Measurements from ENCODE around the gene MED17. TPM values are rescaled to one million over a fixed set of nuclear protein-coding genes. Genes with fewer than 3 reads are reported as not detected.
"Not testable (repeated sequence)": the region's sequence is repeated elsewhere in the genome, so short reads cannot be mapped to it uniquely, and the experiment has no call there.

The MED17 gene
- total RNA-seq, 1 donor from 2014 or later: 12.6 TPM

DNA sequence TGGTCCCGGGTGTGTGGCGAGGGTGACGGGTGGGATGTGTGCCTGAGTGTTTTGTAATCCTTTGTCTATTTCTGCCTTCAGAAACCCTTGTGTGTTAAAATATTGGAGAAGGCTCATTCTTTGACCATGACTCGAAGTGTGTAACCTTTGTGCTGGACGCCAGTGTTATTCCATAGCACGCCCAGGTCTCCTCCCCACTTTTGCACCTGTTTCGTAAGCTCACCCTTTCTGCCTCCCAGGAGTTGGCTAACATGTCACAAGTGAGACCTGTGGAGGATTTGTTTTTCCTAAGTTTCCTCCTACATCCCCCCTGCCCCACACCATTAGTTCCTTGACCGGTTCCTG lies 42.2 kb upstream of the MED17 start:
- TF ChIP-seq CTCF (IDR thresholded peaks at IDR 0.05): no peak
- Histone ChIP-seq H3K9me3 (no peaks in the 10 kb centered on the region), H3K27me3 (no peaks in the 10 kb centered on the region), H3K27ac (peak overlapping the region; percentile 93 to 94), H3K4me3 (peak overlapping the region; percentile 88 to 91), H3K4me1 (peaks cover 19 to 39% of the 10 kb centered on the region in 2 donors), H3K36me3 (peaks cover 10 to 30% of the 10 kb centered on the region in 2 donors)
- intact Hi-C loops (cut with DNase I): loop anchor here (5.0 to 10.0 kb wide), 5 partner anchors 80 to 750 kb away; partner anchors contain the start of genes ANKRD49, CEP295, MRE11 and PANX1
- no peak for DNase-seq (ENCODE audit: low spot score in 2 of 2)

DNA sequence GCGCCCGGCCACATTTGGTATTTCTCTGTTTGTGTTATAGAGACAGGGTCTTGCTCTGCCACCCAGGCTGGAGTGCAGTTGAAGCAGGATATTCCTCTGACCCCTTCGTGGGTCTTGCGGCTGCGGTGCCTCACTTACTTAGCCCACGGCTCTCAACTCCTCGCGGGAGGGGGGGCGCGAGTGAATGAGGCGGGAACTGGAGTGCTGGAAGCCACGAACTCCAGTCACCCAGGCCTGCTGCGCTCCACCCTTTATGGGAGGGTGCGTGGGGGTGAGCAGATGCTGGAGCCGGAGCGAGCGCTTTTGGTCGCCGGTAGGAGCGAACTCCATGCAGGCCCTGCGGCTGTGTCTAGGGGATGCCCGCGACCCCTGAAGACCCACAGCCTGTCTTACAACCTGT lies 40.8 kb upstream of the MED17 start:
- no peaks in the 10 kb centered on the region for H3K9me3 ChIP-seq
- H3K4me3 ChIP-seq: no peak overlapping the region
- H3K36me3 ChIP-seq: peaks cover 0 to 16% of the 10 kb centered on the region in 2 donors
- no peak for TF ChIP-seq CTCF (IDR thresholded peaks at IDR 0.05)
- no peak for DNase-seq (ENCODE audit: low spot score in 2 of 2)
- no peak overlapping the region for H3K27ac ChIP-seq
- H3K4me1 ChIP-seq: peaks cover 19 to 26% of the 10 kb centered on the region in 2 donors
- H3K27me3 ChIP-seq: no peaks in the 10 kb centered on the region
- intact Hi-C loops (cut with DNase I): loop anchor here (5.0 to 10.0 kb wide), 5 partner anchors 81 to 749 kb away; partner anchors contain the start of genes ANKRD49, CEP295, MRE11 and PANX1

DNA sequence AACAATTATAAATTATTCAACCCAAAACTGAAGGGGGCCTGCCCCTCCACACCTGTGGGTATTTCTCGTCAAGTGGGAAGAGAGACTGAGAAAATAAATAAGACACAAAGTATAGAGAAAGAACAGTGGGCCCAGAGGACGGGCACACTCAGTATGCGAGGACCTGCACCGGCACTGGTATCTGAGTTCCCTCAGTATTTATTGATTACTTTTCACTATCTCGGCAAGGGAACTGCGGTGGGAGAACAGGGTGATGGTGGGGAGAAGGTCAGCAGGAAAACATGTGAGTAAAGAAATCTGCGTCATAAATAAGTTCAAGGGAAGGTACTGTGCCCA lies 39.4 kb upstream of the MED17 start:
- Histone ChIP-seq H3K4me3 (peak overlapping the region in 1 of 2 donors; percentile 49), H3K27ac (peak overlapping the region; percentile 58 to 70), H3K9me3 (no peaks in the 10 kb centered on the region), H3K27me3 (no peaks in the 10 kb centered on the region), H3K4me1 (peaks cover 13 to 15% of the 10 kb centered on the region in 2 donors), H3K36me3 (peaks cover under 1 to 8% of the 10 kb centered on the region in 2 donors)
- DNase-seq (ENCODE audit: low spot score in 2 of 2): no peak
- intact Hi-C loops (cut with DNase I): loop anchor here (5.0 to 10.0 kb wide), 5 partner anchors 82 to 748 kb away; partner anchors contain the start of genes ANKRD49, CEP295, MRE11 and PANX1
- TF ChIP-seq CTCF (IDR thresholded peaks at IDR 0.05): no peak

GRCh38 chr11:93745005-93745755 lies 38.9 kb upstream of the MED17 start:
- Histone ChIP-seq H3K27ac (peak overlapping the region; percentile 58 to 70), H3K4me3 (peak overlapping the region in 1 of 2 donors; percentile 49), H3K4me1 (peaks cover 10% of the 10 kb centered on the region in 2 donors)
- intact Hi-C loops (cut with DNase I): loop anchor here (10.0 kb wide), 2 partner anchors 170 to 200 kb away; partner anchors contain the start of gene SMCO4
- H3K27me3 ChIP-seq; H3K9me3 ChIP-seq; H3K36me3 ChIP-seq; DNase-seq (ENCODE audit: low spot score in 2 of 2): not testable (repeated sequence)

- Histone ChIP-seq H3K27ac (peak overlapping the region; percentile 58 to 70), H3K36me3 (peaks cover 7 to 8% of the 10 kb centered on the region in 2 donors), H3K4me3 (no peak overlapping the region), H3K9me3 (no peaks in the 10 kb centered on the region), H3K4me1 (peaks cover 10% of the 10 kb centered on the region in 2 donors), H3K27me3 (no peaks in the 10 kb centered on the region)
- no peak for DNase-seq (ENCODE audit: low spot score in 2 of 2)
- no peak for TF ChIP-seq CTCF (IDR thresholded peaks at IDR 0.05)
- intact Hi-C loops (cut with DNase I): loop anchor here (10.0 kb wide), 2 partner anchors 171 to 201 kb away; partner anchors contain the start of gene SMCO4
Observed at GRCh38 chr11:93746101-93746500, 38.0 kb upstream of the MED17 start.

DNA sequence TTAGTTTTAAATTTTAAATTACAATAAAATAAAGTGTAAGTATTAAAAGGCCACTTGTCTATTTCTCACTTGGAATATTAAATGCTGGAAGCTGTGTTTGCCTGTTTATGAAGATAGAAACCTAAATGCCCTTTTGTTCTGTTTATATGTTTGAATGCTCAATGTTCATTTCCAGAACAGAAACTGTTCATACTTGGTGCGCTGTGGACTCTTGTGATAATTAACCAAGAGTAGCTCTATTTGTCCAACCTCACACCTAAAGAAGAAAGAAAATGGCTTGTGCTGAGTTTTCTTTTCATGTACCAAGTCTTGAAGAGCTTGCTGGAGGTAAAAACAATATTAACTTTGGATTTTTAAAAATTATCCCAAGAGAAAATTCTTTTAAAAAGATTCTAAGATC lies 37.0 kb upstream of the MED17 start:
- H3K4me3 ChIP-seq: no peak overlapping the region
- H3K4me1 ChIP-seq: peaks cover 10% of the 10 kb centered on the region in 2 donors
- H3K27ac ChIP-seq: no peak overlapping the region
- TF ChIP-seq CTCF (IDR thresholded peaks at IDR 0.05): no peak
- intact Hi-C loops (cut with DNase I): loop anchor here (10.0 kb wide), 2 partner anchors 172 to 202 kb away; partner anchors contain the start of gene SMCO4
- no peaks in the 10 kb centered on the region for H3K9me3 ChIP-seq
- peaks cover 7 to 8% of the 10 kb centered on the region in 2 donors for H3K36me3 ChIP-seq
- DNase-seq (ENCODE audit: low spot score in 2 of 2): no peak
- H3K27me3 ChIP-seq: no peaks in the 10 kb centered on the region

Measured in ascending aorta (tissue), 2 donors.